Measurements from ENCODE around the gene ZBTB2. TPM values are rescaled to one million over a fixed set of nuclear protein-coding genes. Genes with fewer than 3 reads are reported as not detected.

Gene ZBTB2
- total and polyA plus RNA-seq, 2 of the 4 experiments (the other 2 are of a cell fraction): 11.8 to 17.7 TPM

DNA sequence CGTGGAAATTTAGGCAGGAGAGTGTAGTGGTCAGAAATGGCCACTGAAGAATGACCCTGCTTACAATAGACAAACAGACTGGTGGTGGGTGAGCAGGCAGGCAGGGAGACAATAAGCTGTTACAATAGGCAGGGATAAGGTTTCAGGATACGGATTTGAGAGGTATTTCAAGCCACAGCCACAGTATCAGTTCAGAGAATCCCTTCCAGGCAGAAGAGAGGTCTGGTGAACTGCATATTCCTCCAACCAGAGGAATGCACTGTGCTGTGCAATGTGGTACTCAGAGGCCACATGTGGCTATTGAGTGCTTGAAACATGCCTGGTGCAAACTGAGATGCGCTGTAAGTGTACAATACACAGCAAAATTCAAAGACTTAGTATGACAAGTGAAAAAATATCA is 40.0 kb upstream of the ZBTB2 start:
- Histone ChIP-seq H2BK5ac (ENCODE audit: low read depth, low read length, poor library complexity, severe bottlenecking) (no peak overlapping the region), H3K9me1 (ENCODE audit: insufficient read depth, low read length) (no peaks in the 10 kb centered on the region; the same call in 1 of the 2 replicates), H3K4me3 (ENCODE audit: insufficient read depth, low read depth, low read length) (no peak overlapping the region), H2BK120ac (ENCODE audit: low read depth, low read length) (no peak overlapping the region), H3K4me1 (ENCODE audit: control insufficient read depth, insufficient read depth, low read length) (no peaks in the 10 kb centered on the region), H3K23ac (ENCODE audit: low read depth, low read length) (no peak overlapping the region), H3K27ac (ENCODE audit: insufficient read depth, low read length) (no peak overlapping the region), H3K18ac (ENCODE audit: low read depth, low read length) (no peak overlapping the region), H3K4ac (ENCODE audit: low read depth, low read length) (no peak overlapping the region), H4K8ac (ENCODE audit: low read depth in 2 of 2, low read length in 2 of 2) (no peak overlapping the region), H3K36me3 (ENCODE audit: control insufficient read depth, insufficient read depth, low read length) (peaks cover 26% of the 10 kb centered on the region), H3K27me3 (ENCODE audit: control insufficient read depth, insufficient read depth, low read length) (no peaks in the 10 kb centered on the region), H2BK15ac (ENCODE audit: low read depth, low read length) (no peak overlapping the region), H3K9ac (ENCODE audit: low read depth, low read length) (no peak overlapping the region), H3K9me3 (ENCODE audit: control insufficient read depth, insufficient read depth, low read length) (no peaks in the 10 kb centered on the region), H3K4me2 (ENCODE audit: low read depth, low read length) (no peak overlapping the region), H4K20me1 (ENCODE audit: insufficient read depth, low read length) (peaks cover 1% of the 10 kb centered on the region; the same call in 1 of the 2 replicates), H4K91ac (ENCODE audit: insufficient read depth, low read depth, low read length) (no peak overlapping the region), H2AFZ (replicated peaks; ENCODE audit: low read length, poor library complexity) (no peak overlapping the region), H2AK9ac (replicated peaks; ENCODE audit: low read depth, low read length, poor library complexity) (no peak overlapping the region), H2AK5ac (ENCODE audit: low read depth, low read length) (no peak overlapping the region), H3K79me1 (ENCODE audit: low read depth in 1 of 2, low read length in 2 of 2) (peaks cover 4 to 10% of the 10 kb centered on the region in 2 experiments), H3K56ac (ENCODE audit: extremely low read depth, insufficient read depth, low read length) (no peak overlapping the region), H3K14ac (replicated peaks; ENCODE audit: low read depth, low read length) (no peak overlapping the region), H4K5ac (ENCODE audit: low read depth, low read length) (no peak overlapping the region), H2BK20ac (ENCODE audit: low read depth, low read length) (no peak overlapping the region)
- in situ Hi-C loops (cut with MboI; ENCODE audit: low sequenced_read_pairs) (loop anchor here (25.0 kb wide), 1 partner anchor 706 kb away; no protein-coding TSS in a partner anchor), dilution Hi-C loops (cut with HindIII; ENCODE audit: low sequenced_read_pairs, unreplicated experiment) (no loop called here), intact Hi-C loops (cut with micrococcal nuclease) (no loop called here)
- DNase-seq: peak; percentile 21
- TF ChIP-seq, protein P1, sequence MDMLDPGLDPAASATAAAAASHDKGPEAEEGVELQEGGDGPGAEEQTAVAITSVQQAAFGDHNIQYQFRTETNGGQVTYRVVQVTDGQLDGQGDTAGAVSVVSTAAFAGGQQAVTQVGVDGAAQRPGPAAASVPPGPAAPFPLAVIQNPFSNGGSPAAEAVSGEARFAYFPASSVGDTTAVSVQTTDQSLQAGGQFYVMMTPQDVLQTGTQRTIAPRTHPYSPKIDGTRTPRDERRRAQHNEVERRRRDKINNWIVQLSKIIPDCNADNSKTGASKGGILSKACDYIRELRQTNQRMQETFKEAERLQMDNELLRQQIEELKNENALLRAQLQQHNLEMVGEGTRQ (IDR thresholded peaks at IDR 0.05; ENCODE audit: low read depth, low read length): no peak
- no peak for TF ChIP-seq FOS (IDR thresholded peaks at IDR 0.05; ENCODE audit: low read depth, low read length)
- no peak for TF ChIP-seq RAD21 (IDR thresholded peaks at IDR 0.05; ENCODE audit: low read length)
- TF ChIP-seq NFE2L2 (IDR thresholded peaks at IDR 0.05; ENCODE audit: low read depth, low read length): no peak
- TF ChIP-seq, protein P2, sequence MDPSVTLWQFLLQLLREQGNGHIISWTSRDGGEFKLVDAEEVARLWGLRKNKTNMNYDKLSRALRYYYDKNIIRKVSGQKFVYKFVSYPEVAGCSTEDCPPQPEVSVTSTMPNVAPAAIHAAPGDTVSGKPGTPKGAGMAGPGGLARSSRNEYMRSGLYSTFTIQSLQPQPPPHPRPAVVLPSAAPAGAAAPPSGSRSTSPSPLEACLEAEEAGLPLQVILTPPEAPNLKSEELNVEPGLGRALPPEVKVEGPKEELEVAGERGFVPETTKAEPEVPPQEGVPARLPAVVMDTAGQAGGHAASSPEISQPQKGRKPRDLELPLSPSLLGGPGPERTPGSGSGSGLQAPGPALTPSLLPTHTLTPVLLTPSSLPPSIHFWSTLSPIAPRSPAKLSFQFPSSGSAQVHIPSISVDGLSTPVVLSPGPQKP (IDR thresholded peaks at IDR 0.05; ENCODE audit: borderline replicate concordance, low read depth, low read length): no peak
- no peak for TF ChIP-seq POLR2A (IDR thresholded peaks at IDR 0.05; ENCODE audit: low read depth, low read length)
- no peak for TF ChIP-seq SMC3 (IDR thresholded peaks at IDR 0.05; ENCODE audit: low read depth, low read length)
- TF ChIP-seq MXI1 (IDR thresholded peaks at IDR 0.05; ENCODE audit: borderline replicate concordance, low read depth, low read length): no peak
- TF ChIP-seq MAFK (IDR thresholded peaks at IDR 0.05; ENCODE audit: low read depth, low read length): no peak
- TF ChIP-seq BHLHE40 (IDR thresholded peaks at IDR 0.05; ENCODE audit: low read depth, low read length): no peak
- no peak for TF ChIP-seq CEBPB (IDR thresholded peaks at IDR 0.05; ENCODE audit: low read depth, low read length)
- ATAC-seq (ENCODE audit: low read depth): peak; percentile 44; the same call in 1 of the 2 replicates
- WGBS, 2 experiments (ENCODE audit: extremely low coverage in 2 of 2, insufficient read length in 1 of 2): no CpG with 5 or more reads among the region's 3 CpGs
- ChIA-PET POLR2A (ENCODE audit: unreplicated experiment) (no interaction called here), CTCF (no interaction called here)
- BruUV-seq (replicated peaks): no TSS peak

Measured in IMR-90 (cell line).